Coronary artery (tissue), 2 donors: ENCODE results near the gene THAP8.

Experiments used
- DNase-seq: peaks from one replicate; pipeline ENCODE4 v3.0.0-alpha.2; 2017; ENCODE audit warnings: low spot score
- H3K27ac ChIP-seq, 2 donors: fragments of 200-600 bp; sonication (generic); one replicate each; pipeline ENCODE4 v1.5.1; 2016 to 2019
- H3K4me3 ChIP-seq: fragments of 200-600 bp; sonication (generic); 2 replicates; pipeline ENCODE4 v1.5.1; 2016; ENCODE audit warnings: mild to moderate bottlenecking, moderate library complexity
- TF ChIP-seq, protein P1 (sequence below): fragments of 200-600 bp; sonication (generic); IDR thresholded peaks from one replicate; pipeline ENCODE4 v1.5.1; 2019; ENCODE audit warnings: antibody characterized with exemption

THAP8 gene, protein sequence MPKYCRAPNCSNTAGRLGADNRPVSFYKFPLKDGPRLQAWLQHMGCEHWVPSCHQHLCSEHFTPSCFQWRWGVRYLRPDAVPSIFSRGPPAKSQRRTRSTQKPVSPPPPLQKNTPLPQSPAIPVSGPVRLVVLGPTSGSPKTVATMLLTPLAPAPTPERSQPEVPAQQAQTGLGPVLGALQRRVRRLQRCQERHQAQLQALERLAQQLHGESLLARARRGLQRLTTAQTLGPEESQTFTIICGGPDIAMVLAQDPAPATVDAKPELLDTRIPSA

DNA sequence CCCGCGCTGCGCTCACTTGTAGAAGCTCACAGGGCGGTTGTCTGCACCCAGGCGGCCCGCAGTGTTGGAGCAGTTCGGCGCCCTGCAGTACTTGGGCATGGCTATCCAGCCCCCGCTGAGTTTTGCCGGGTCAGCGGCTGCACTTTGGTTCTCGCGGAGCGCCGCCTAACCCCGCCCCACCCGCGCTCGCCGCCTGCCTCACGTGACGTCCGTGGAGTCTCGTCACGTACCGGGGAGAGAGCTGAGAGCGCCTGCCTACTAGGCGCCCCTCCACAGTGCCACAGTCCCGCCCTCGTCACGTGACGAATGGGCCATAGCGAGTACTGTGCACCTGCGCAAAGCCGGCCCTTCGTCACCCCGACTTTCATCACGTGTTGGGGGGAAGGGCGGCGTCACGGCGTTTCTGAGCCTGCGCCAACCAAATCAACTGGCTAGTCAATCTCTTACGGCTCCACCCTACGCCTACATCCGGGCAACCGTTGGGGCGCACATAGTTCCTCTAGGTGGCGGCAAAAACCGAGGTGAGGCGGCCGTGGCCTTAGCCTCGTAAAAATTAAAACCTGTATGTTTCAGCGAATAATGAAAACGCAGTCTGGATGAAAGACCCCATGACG is at the start of gene THAP8:
TSS of gene THAP8 (minus strand) at position 167 of the 614 bp plus-strand sequence. CDS start at position 99, 68 bp downstream.
- Histone ChIP-seq H3K27ac (peak within 1 kb of the TSS; percentile 85 to 98), H3K4me3 (peak within 1 kb of the TSS; percentile 81)
- DNase-seq: peak; percentile 100
- TF ChIP-seq, protein P1, sequence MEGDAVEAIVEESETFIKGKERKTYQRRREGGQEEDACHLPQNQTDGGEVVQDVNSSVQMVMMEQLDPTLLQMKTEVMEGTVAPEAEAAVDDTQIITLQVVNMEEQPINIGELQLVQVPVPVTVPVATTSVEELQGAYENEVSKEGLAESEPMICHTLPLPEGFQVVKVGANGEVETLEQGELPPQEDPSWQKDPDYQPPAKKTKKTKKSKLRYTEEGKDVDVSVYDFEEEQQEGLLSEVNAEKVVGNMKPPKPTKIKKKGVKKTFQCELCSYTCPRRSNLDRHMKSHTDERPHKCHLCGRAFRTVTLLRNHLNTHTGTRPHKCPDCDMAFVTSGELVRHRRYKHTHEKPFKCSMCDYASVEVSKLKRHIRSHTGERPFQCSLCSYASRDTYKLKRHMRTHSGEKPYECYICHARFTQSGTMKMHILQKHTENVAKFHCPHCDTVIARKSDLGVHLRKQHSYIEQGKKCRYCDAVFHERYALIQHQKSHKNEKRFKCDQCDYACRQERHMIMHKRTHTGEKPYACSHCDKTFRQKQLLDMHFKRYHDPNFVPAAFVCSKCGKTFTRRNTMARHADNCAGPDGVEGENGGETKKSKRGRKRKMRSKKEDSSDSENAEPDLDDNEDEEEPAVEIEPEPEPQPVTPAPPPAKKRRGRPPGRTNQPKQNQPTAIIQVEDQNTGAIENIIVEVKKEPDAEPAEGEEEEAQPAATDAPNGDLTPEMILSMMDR: no peak

DNA sequence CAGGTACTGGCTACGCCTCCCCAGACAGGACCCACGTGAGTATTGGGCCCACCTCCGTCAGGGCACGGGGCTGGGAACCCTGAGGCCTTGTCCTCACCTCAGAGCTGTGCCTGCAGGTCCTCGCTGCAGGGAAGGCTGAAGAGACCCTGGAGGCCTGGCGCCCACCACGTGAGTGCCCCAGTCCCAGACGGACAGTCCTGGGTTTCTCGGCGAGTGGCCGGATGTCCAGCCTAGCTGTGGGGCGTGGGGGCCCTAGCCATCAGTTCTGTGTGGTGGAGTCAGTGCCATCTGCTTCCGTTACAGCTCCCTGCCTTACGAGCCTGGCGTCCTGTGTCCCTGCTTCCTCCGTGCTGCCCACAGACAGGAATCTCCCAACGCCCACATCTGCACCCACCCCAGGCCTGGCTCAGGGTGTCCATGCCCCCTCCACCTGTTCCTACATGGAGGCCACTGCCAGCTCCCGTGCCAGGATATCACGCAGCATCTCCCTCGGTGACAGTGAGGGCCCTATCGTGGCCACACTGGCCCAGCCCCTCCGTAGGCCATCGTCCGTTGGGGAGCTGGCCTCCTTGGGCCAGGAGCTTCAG is 49.0 kb upstream of the THAP8 start:
- TF ChIP-seq, protein P1: no peak
- no peak overlapping the region for H3K4me3 ChIP-seq
- no peak overlapping the region for H3K27ac ChIP-seq
- DNase-seq: no peak

DNA sequence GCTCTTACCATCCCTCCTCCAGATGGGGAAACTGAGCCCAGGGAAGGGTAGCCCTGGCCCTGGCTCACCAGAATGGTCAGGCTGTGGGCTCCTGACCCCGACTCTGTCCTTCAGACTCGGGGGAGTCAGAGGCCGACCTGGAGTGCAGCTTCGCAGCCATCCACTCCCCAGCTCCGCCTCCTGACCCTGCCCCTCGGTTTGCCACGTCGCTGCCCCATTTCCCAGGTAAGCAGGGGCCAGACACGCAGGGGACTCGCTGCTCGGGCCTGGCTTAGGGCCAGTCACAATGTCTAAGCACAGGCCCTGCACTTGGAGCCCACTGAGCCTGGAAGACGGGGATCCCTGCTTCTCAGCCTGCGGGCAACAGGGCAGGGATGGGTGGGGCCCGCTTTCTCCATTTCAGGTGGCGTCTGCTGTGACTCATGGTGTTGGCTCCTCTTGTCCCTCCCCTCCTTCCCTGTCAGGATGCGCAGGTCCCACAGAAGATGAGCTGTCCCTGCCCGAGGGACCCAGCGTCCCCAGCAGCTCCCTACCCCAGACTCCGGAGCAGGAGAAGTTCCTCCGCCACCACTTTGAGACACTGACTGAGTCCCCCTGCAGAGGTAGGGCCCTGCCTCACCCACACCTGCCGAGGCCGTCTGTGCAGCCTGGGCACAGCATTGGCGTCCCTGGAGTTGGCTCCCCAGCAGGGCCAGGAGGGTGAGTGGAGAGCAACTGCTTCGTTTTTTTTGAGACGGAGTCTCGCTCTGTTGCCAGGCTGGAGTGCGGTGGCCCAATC is 47.7 kb upstream of the THAP8 start:
- DNase-seq: no peak
- H3K27ac ChIP-seq: no peak overlapping the region
- H3K4me3 ChIP-seq: no peak overlapping the region
- TF ChIP-seq, protein P1: no peak

DNA sequence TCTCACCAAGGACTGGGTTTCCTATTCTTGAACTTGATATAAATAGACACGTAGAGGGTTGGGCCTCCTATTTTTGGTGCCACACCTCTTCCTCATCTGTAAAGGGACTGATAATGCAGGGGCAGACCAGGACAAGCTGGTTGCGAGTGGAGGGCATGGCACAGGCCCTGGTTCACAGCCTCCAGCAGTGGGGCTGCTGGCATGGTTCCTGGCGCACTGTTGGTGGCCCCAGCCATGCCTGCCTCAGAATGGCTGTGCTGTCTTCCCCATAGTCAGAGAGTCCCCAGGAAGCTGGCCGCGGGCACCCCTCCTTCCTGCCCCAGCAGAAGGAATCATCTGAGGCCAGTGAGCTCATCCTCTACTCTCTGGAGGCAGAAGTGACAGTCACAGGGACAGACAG is 46.4 kb upstream of the THAP8 start:
- Histone ChIP-seq H3K27ac (no peak overlapping the region), H3K4me3 (no peak overlapping the region)
- TF ChIP-seq, protein P1: no peak
- no peak for DNase-seq

DNA sequence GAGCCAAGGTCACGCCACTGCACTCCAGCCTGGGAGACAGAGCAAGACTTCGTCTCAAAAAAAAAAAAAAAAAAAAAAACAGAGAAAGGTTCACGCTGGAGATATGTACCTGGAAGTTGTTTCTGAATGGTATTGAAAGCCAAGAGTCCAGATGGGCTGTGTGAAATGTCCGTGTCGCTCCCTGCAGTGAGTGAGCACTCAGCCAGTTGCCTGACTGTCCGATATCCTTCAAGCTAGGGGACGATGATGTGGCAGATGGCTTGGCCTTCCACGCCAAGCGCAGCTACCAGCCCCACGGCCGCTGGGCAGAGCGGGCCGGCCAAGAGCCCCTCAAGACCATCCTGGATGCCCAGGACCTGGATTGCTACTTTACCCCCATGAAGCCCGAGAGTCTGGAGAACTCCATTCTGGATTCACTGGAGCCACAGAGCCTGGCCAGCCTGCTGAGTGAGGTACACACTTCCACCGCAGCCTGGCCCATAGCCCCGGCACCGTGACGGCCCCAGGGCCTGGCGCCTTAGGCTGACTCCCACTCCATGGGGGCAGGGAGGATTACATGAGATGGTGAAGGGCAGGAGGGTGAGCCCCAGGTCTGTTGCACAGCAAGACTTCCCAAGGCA is 45.2 kb upstream of the THAP8 start:
- Histone ChIP-seq H3K27ac (no peak overlapping the region), H3K4me3 (no peak overlapping the region)
- TF ChIP-seq, protein P1: no peak
- no peak for DNase-seq

DNA sequence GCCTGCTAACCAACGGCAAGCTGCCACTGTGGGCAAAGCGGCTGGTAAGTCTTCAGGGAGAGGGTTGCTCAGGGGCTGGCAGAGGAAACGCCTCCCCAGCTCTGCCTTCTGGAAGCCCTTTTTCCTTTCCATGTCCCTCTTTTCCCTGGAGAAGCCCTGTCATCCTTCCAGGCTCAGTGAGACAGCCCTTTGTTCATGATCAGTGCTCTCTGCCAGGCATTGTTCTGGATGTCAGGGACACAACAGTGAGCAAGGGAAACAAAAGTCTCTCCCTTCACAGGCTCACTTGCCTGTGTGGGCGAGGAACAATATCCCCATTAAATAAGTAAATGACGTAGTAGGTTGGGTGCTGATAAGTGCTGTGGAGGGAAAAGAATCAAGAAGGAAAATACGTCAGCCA is 43.0 kb upstream of the THAP8 start:
- TF ChIP-seq, protein P1: no peak
- DNase-seq: no peak
- Histone ChIP-seq H3K27ac (peak overlapping the region in 1 of 2 donors; percentile 21), H3K4me3 (no peak overlapping the region)
